GM12873 (cell line): Measurements from ENCODE around the gene MAPK8IP2.

ENCODE experiments used
- TF ChIP-seq, protein P1 (sequence below): IDR thresholded peaks from 2 replicates; pipeline ENCODE4 v1.5.1; 2012; ENCODE audit warnings: low read depth, mild to moderate bottlenecking, moderate library complexity, low read length, control low read depth; ENCODE audit not compliant: insufficient read depth; ENCODE audit errors: missing control alignments

MAPK8IP2 gene

DNA sequence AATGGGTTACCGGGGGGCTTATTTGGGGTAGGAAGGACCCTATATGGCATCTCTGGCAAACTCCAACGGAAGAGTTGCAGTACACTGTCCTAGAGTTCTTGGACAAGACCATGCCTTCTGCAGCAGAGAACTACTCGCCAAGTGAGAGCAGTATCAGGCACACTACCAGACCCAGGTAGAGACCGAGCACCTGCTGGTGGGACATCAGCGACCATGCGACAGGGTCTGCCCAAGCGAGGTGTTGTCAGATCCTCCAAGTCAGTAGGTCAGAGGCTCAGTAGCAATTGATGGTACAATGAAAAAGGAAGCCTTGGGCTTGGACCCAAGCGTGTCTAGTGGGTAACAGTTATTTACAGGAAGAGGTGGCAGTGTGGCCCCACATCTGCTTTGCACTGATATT, 14.8 kb upstream of the MAPK8IP2 start:
- TF ChIP-seq, protein P1, sequence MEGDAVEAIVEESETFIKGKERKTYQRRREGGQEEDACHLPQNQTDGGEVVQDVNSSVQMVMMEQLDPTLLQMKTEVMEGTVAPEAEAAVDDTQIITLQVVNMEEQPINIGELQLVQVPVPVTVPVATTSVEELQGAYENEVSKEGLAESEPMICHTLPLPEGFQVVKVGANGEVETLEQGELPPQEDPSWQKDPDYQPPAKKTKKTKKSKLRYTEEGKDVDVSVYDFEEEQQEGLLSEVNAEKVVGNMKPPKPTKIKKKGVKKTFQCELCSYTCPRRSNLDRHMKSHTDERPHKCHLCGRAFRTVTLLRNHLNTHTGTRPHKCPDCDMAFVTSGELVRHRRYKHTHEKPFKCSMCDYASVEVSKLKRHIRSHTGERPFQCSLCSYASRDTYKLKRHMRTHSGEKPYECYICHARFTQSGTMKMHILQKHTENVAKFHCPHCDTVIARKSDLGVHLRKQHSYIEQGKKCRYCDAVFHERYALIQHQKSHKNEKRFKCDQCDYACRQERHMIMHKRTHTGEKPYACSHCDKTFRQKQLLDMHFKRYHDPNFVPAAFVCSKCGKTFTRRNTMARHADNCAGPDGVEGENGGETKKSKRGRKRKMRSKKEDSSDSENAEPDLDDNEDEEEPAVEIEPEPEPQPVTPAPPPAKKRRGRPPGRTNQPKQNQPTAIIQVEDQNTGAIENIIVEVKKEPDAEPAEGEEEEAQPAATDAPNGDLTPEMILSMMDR = no peak

DNA sequence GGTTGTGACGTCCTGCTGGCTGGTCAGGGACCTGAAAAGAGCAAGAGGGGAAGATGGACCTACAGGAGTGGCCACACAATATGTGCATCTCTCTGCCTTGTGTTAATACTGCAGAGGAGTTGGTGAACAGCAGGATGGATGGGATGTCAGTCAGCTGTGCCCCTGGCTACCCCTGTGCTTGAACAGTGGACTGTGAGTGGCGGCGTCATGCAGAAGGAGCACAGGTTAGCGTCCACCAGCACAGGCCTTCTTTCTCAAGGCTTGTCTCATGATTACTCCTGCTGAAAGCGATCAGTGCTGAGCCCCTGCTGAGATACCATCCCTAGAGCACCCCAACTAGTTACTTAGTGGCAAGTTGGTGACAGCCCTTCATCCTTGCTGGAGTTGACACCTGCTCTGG, 14.2 kb upstream of the MAPK8IP2 start:
- TF ChIP-seq, protein P1 = no peak

DNA sequence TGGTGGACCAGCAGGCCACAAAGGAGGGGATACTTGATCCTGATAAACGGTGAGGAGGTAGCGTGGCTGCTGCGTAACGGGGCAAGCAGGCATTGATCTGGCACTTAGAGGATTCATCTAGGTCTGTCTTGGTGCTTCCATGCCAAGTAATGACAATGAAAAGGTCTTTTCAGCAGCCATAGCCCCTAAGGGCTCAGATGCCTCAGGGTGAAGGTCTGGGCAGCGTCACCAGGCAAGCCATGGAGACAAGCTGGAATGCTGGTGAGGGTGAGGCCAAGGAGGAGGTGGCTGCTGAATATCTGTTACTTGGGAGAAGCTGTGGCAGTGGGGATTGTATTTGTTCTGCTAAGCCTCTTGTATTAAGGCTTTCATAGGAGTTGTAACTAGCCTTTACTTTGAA, 13.2 kb upstream of the MAPK8IP2 start:
- TF ChIP-seq, protein P1 = no peak

DNA sequence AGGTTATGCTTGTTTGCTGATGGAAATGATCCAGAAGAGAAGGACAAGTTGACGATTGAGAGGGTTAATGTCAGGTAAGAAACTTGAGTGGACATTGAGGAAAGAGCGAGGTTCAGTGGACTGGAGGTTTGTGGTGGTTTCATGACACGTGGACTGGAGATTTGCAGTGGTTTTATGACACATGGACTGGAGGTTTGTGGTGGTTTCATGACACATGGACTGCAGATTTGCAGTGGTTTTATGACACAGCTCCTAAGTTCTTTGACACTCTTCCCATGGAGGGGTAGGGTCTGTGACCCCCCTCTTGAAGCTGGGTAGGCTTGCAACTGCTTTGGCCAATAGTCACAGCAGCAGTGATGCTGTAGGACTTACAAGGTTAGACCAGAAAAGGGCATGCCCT, 5.4 kb upstream of the MAPK8IP2 start:
- TF ChIP-seq, protein P1 = no peak

DNA sequence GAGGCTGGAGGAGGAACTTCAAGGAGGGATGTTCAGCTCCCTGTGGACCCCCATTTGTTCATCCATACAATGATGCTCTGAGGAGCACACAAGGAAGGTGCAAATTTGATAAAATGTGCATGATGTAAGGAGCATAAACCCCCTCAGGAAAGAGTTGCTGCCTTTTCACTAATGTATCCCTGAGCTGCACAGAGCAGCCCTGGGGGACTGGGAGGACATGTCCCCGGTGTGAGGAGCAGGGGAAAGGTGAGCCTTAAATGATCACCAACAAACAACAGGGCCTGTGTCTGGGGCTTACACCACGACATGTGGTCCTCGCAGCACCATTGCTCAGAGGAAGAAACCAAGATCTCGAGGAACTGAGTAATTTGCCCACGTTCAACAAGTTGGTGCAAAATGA, 3.5 kb upstream of the MAPK8IP2 start:
- TF ChIP-seq, protein P1 = no peak

DNA sequence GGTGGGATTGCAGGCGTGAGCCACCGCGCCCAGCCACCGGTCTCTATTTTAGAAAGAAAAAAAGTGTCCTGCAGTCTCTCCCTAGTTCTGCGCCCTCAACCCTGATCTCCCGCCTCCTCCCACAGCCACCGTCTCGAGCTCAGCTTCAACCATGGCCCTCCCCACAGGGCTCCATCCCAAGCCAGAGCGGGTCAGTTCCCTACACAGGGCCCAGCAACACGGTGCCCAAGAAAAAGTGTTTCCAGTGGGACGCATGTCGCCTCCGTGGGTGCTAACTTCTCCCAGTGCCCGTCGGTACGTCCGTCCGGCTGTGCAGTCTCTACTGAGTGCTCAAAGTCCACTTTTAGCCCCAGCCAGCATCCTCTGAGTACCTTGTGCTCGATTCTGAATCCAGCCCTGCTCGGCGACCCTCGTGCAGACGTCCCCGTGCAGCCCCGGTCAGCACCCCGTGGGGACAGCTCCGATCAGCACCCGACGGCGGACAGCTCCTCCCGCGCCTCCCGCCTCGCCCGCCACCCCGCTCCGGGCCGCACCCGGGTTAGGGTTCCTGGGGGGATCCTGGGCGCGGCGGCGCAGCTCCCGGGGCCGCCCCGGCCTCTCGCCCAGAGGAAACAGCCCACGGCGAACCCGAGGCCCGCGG, 657 bp upstream of the MAPK8IP2 start:
- TF ChIP-seq, protein P1 = no peak

DNA sequence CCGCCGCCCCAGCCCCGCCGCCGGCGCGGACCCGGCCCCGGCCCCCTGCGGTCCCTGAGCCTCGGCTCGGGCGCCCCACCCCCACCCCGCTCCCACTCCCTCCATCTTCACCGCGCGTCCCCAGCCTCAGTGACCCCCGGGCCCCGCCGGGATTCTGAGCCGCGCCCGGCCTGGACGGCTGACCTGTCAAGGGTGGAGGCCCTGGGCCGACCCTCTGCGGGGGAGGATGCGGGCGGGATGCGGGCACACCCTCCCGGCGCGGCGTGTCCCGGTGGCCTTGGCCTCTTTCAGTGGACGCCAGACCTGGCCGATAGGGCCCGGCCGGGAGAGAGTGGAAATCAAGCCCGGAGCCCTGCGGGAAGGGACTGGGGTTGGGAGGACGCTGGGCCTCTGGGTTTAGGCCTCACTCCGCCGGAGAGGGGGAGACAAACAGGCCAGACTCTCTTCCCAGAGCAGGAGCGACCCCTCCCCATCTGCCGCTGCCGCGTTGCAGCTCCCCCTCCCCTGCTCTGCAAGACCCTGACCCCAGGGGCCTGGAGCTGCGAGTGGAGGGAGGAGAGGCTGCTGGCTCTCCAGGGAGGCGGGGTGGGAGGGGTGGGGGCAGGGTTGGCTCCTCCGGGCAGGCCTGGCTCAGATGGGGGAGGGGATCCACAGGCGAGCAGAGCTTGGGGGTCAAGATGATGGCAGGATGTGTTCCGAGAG, 525 bp downstream of the MAPK8IP2 start:
- TF ChIP-seq, protein P1 = no peak
